Effector CD8-positive, alpha-beta T cell (primary cell): ENCODE data around the gene COBL.

ENCODE experiments used
- DNase-seq: peaks from one replicate; lab custom pipeline; 2025; lab: John Stamatoyannopoulos, UW

Gene COBL

GRCh38 chr7:51307651-51308210, 8.9 kb downstream of the COBL start:
- no peak for DNase-seq

GRCh38 chr7:51306761-51307160, 9.8 kb downstream of the COBL start:
- no peak for DNase-seq

GRCh38 chr7:51304729-51305128, 11.9 kb downstream of the COBL start:
- DNase-seq = no peak

- no peak for DNase-seq
Observed at GRCh38 chr7:51303142-51303525, 13.5 kb downstream of the COBL start.

GRCh38 chr7:51301806-51302205, 14.8 kb downstream of the COBL start:
- no peak for DNase-seq

- no peak for DNase-seq
Observed at GRCh38 chr7:51300762-51301674, 15.6 kb downstream of the COBL start.

- DNase-seq = no peak
Observed at GRCh38 chr7:51299391-51300133, 17.0 kb downstream of the COBL start.

- no peak for DNase-seq
Observed at GRCh38 chr7:51298912-51299311, 17.7 kb downstream of the COBL start.

- DNase-seq = no peak
Observed at GRCh38 chr7:51297986-51298385, 18.6 kb downstream of the COBL start.

- no peak for DNase-seq
Observed at GRCh38 chr7:51295440-51296245, 21.0 kb downstream of the COBL start.

GRCh38 chr7:51292596-51292995, 24.0 kb downstream of the COBL start:
- DNase-seq = no peak

GRCh38 chr7:51290702-51291540, 25.7 kb downstream of the COBL start:
- no peak for DNase-seq

GRCh38 chr7:51290304-51290637, 26.3 kb downstream of the COBL start:
- DNase-seq = no peak

- DNase-seq = no peak
Observed at GRCh38 chr7:51289623-51290303, 26.8 kb downstream of the COBL start.

- no peak for DNase-seq
Observed at GRCh38 chr7:51288896-51289622, 27.6 kb downstream of the COBL start.

GRCh38 chr7:51286401-51286800, 30.2 kb downstream of the COBL start:
- DNase-seq = no peak

- no peak for DNase-seq
Observed at GRCh38 chr7:51280156-51280555, 36.5 kb downstream of the COBL start.

GRCh38 chr7:51279391-51280023, 37.1 kb downstream of the COBL start:
- no peak for DNase-seq

GRCh38 chr7:51278797-51279196, 37.8 kb downstream of the COBL start:
- no peak for DNase-seq
